Glomerular visceral epithelial cell (primary cell): ENCODE data around the gene TDP2.
A peak's percentile ranks its signal among the peaks of the same experiment; 100 is the strongest.

Experiments
- DNase-seq: peaks from one replicate; pipeline ENCODE4 v3.0.0-alpha.2; 2016; ENCODE audit errors: extremely low spot score

The TDP2 gene

DNA sequence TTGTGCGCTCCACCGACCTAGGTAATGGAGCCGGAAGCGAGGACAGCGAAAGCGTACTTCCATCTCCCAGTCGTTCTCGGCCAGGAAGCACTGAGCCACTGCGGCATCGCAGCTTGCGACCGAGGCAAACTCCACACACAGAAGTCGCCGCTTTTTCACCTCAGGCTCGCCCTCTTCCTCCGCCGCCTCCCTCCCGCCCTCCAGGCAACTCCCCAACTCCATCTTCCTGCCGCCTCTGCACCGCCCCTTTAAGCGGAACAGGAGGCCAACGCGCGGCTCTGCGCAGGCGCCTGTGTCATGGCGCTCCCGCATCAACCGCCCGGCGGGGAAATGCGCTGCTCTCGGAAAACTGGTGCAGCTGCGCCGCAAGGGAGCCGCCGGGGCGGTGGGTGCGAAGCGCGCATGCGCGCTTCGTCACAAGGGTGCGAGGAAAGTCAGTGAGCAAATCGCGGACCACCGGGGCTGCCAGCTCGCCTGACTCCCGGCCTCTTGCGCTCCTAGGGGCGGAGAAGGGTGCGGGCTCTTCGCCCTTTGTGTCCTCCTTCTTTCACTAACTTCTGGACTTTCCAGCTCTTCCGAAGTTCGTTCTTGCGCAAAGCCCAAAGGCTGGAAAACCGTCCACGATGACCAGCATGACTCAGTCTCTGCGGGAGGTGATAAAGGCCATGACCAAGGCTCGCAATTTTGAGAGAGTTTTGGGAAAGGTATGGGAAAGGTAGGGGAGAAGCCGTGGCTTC is at the start of gene TDP2, which contains the start of gene ACOT13:
TDP2 (minus strand) TSS at position 259 of the 737 bp plus-strand sequence; CDS start at position 222, 37 bp downstream.
ACOT13 (plus strand) TSS at position 437 of the 737 bp plus-strand sequence; CDS start at position 624, 187 bp downstream.
- peak; percentile 99 for DNase-seq

DNA sequence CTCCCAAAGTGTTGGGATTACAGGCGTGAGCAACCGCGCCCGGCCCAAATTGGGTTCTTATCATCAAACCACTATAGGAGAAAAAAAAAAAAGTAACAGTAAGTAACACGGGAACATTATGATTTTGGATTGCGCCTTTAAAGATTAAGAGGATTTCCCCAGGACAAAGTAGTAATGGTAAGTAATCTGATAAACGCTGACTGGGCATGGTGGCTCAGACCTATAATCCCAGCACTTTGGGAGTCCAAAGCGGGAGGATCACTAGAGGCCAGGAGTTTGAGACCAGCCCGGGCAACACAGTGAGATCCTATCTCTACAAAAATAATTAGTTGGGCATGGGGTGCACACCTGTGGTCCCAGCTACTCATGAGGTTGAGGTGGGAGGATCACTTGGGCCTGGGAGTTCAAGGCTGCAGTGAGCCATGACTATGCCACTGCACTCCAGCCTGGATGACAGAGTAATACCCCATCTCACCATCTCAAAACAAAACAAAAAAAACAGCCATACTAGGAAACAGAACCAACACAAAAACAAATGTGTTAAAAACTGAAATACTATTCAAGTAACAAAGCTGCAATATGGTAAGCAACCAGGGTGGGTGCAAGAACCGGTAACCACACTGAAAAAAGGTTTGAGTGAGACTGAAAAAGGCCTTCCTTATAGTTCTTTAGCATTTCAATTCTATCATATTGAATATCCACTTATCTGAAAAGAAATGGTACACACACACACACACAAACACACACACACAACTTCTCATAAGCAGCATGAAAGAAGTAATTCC is 44.0 kb upstream of the TDP2 start:
- DNase-seq, result no peak

GRCh38 chr6:24709014-24709711 is 42.5 kb upstream of the TDP2 start:
- no peak for DNase-seq

GRCh38 chr6:24708612-24709011 is 41.9 kb upstream of the TDP2 start:
- DNase-seq, result no peak

GRCh38 chr6:24704468-24704867 is 37.8 kb upstream of the TDP2 start:
- DNase-seq, result no peak

- DNase-seq, result no peak
These were observed 36.1 kb upstream of the TDP2 start for GRCh38 chr6:24702720-24703282.

DNA sequence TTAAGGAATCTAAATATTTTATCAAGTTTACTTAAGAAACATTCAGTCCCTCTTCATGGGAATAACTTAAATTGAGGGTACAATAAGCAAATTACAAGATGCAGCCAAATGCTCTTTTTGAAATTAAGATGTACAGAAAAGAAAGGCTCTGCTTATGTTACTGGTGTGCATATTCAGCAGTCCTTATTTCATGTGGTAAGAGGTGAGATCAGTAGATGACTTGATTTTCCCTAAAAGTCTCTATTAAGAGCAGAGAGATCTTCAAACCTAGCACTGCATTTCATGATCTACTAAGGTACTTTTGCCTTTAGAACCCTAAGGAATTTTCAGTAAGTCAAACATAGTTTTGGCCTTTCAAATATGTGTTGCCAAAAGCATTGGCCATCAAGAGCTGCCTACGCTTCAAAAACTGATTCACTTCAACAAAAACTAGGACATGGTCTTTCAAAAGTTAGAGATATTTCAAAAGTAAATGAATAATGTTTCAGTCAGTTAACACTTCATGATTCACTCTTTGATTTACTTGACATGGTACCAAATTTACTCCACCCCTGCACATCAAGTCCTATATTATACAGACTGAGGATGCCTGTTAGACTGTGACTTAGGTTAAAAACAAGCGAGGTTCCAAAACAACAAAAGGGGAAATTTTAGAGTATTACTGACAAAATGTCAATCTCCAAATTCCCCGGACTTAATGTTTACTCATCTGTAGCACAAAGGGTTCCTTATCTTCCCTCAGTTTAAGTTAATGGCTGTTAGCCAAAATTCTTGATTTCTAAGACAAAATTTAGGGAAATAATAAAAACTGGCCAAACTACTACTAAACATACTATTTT is 33.0 kb upstream of the TDP2 start:
- no peak for DNase-seq

- DNase-seq, result no peak
These were observed 29.4 kb upstream of the TDP2 start for GRCh38 chr6:24696097-24696496.

- DNase-seq, result peak; percentile 56
These were observed 28.9 kb upstream of the TDP2 start for GRCh38 chr6:24695635-24696034.

GRCh38 chr6:24694198-24694597 is 27.5 kb upstream of the TDP2 start:
- no peak for DNase-seq

- DNase-seq, result no peak
These were observed 26.3 kb upstream of the TDP2 start for GRCh38 chr6:24692848-24693592.

DNA sequence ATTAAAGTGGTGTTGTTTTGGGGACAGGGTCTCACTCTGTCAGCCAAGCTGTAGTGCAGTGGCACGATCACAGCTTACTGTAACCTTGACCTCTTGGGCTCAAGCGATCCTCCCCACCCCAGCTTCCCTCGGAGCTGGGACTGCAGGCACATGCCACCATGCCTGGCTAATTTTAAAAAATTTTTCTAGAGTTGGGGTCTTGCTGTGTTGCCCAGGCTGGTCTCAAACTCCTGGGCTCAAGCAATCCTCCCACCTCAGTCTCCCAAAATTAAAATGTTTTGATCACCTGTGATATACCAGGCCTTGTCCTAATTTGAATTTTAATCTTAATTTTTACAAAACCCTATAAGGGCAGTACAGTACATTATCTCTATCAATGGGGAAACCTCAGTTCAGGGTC is 25.7 kb upstream of the TDP2 start:
- no peak for DNase-seq

GRCh38 chr6:24692003-24692402 is 25.3 kb upstream of the TDP2 start:
- no peak for DNase-seq

GRCh38 chr6:24691550-24691949 is 24.9 kb upstream of the TDP2 start:
- DNase-seq, result no peak

DNA sequence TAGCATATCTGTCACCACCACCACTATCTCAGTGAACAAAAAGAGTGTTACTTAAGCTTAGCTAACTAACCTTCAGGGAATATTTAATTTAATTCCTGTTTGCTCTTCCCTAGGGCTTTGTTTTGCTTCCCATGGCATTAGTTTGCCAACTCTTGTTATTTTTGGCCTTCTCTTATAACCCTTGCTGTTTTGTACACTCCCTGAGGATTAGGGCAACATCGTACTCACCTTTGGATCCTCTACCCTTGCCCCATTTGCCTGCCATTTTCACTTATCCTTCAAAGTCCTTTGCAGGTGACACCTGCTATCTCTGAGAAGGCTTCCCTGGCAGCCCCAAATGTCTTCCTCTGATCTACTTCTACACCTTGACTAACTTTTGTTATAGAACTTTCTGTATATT is 23.9 kb upstream of the TDP2 start:
- no peak for DNase-seq

GRCh38 chr6:24689964-24690363 is 23.3 kb upstream of the TDP2 start:
- no peak for DNase-seq

GRCh38 chr6:24686946-24687345 is 20.2 kb upstream of the TDP2 start:
- DNase-seq, result no peak

- no peak for DNase-seq
These were observed 19.7 kb upstream of the TDP2 start for GRCh38 chr6:24686408-24686807.

DNA sequence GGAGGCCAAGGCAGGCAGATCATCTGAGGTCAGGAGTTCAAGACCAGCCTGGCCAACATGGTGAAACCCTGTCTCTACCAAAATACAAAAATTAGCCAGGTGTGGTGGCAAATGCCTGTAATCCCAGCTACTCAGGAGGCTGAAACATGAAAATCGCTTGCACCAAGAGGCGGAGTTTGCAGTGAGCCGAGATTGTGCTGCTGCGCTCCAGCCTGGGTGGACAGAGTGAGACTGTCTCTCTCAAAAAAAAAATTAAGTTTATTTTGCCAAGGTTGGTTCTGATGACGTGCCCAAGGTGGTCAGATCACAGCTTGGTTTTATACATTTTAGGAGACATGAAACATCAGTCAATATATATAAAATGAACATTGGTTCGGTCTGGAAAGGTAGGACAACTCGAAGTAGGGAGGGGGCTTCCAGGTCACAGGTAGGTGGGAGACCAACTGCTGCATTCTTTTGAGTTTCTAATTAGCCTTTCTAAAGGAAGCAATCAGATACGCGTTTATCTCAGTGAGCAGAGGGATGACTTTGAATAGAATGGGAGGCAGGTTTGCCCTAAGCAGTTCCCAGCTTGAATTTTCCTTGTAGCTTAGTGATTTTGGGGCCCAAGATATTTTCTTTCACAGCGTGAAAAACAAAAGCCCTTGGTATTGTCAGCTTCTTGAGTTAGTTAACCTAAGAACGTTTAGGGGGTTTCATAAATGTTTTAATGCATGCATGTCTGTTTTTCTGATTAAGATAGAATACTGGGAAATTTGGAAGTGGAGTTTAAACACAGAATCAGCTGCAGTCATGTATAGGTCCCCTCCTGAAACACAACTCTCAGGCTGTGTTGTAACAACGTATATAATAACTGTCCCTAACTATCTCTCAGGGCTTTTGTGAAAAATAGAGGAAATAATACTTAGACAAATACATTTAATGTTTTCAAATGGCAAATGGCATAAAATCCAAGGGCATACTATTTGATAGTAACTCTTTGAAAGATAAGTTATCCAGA is 16.9 kb upstream of the TDP2 start:
- no peak for DNase-seq
